Subcutaneous preadipocyte (primary cell): ENCODE measurements around the gene ZMAT2. TPM values are rescaled to one million over a fixed set of nuclear protein-coding genes. Genes with fewer than 3 reads are reported as not detected.

Experiments
- small RNA-seq: library from RNA; depleted of rRNA; stranded (forward); fragments of <200 nt; gene quantifications from one replicate; pipeline ENCODE3, GENCODE V24; 2012
- total RNA-seq: library from RNA; depleted of rRNA; stranded (reverse); fragments of >200 nt; gene quantifications from 2 replicates; pipeline ENCODE4 v1.2.3, GENCODE V29; 2012

The ZMAT2 gene
- 24.2 and 28.7 TPM in 2 replicates for total RNA-seq

GRCh38 chr5:140700177-140701144 lies at the start of gene ZMAT2:
Gene ZMAT2, plus strand, starts transcription at chr5:140700447. Its CDS starts 14 bp downstream, at chr5:140700461.

GRCh38 chr5:140664359-140665119 lies 35.7 kb upstream of the ZMAT2 start, which contains the start of gene WDR55:
Gene WDR55, plus strand, starts transcription at chr5:140664904. Its CDS starts 9 bp downstream, at chr5:140664913.

GRCh38 chr5:140673187-140673976 lies 26.9 kb upstream of the ZMAT2 start, which contains the start of gene DND1:
Gene DND1, minus strand, starts transcription at chr5:140673576. Its CDS starts 34 bp downstream, at chr5:140673542.

GRCh38 chr5:140690941-140691924 lies 9.0 kb upstream of the ZMAT2 start, which contains the start of the genes HARS1 and HARS2:
Gene HARS1, minus strand, starts transcription at chr5:140691370. Its CDS starts 66 bp downstream, at chr5:140691304.
Gene HARS2, plus strand, starts transcription at chr5:140691455. Its CDS starts 194 bp downstream, at chr5:140691649.

Small RNA genes within 50 kb of the gene (small RNA-seq; reads per million reads assigned to genes)
- gene VTRNA1-1, result 24.6 reads per million, percentile 97 among the genes with 10 or more reads in this experiment
- 21.3 reads per million, percentile 97 among the genes with 10 or more reads in this experiment for gene VTRNA1-2
- 2.4 reads per million, percentile 83 among the genes with 10 or more reads in this experiment for gene VTRNA1-3

Other genes starting within 250 kb of the ZMAT2 start
- gene EIF4EBP3, start 152.8 kb upstream of the ZMAT2 start, total RNA-seq, result 0.39 and 2.6 TPM in 2 replicates
- gene SRA1, start 143.0 kb upstream of the ZMAT2 start, total RNA-seq, result 27.6 and 34.8 TPM in 2 replicates
- gene APBB3, start 135.8 kb upstream of the ZMAT2 start, total RNA-seq, result 9.8 and 12.5 TPM in 2 replicates
- gene SLC35A4, start 135.6 kb upstream of the ZMAT2 start, total RNA-seq, result 9.9 and 13.5 TPM in 2 replicates
- gene CD14, start 67.3 kb upstream of the ZMAT2 start, total RNA-seq, result 0.73 and 0.98 TPM in 2 replicates
- gene TMCO6, start 61.0 kb upstream of the ZMAT2 start, total RNA-seq, result 19.8 and 21.7 TPM in 2 replicates
- 30.7 and 38.9 TPM in 2 replicates for gene NDUFA2, start 52.8 kb upstream of the ZMAT2 start, total RNA-seq
- 63.3 and 79.4 TPM in 2 replicates for gene IK, start 52.6 kb upstream of the ZMAT2 start, total RNA-seq
- 36.0 and 44.0 TPM in 2 replicates for gene WDR55, start 35.5 kb upstream of the ZMAT2 start, total RNA-seq
- gene DND1, start 26.9 kb upstream of the ZMAT2 start, total RNA-seq, result under 0.01 and 0.39 TPM in 2 replicates
- gene HARS1, start 9.1 kb upstream of the ZMAT2 start, total RNA-seq, result 50.0 and 54.3 TPM in 2 replicates
- gene HARS2, start 9.0 kb upstream of the ZMAT2 start, total RNA-seq, result 22.4 and 23.1 TPM in 2 replicates
- gene PCDHA1, start 85.7 kb downstream of the ZMAT2 start, total RNA-seq, result under 0.01 TPM in 1 of 2 replicates, not detected in the other
- not detected in 2 replicates for gene PCDHA2, start 94.4 kb downstream of the ZMAT2 start, total RNA-seq
- under 0.01 TPM in 2 replicates for gene PCDHA3, start 100.6 kb downstream of the ZMAT2 start, total RNA-seq
- under 0.01 TPM in 1 of 2 replicates, not detected in the other for gene PCDHA4, start 106.6 kb downstream of the ZMAT2 start, total RNA-seq
- under 0.01 TPM in 1 of 2 replicates, not detected in the other for gene PCDHA5, start 121.2 kb downstream of the ZMAT2 start, total RNA-seq
- under 0.01 and 0.37 TPM in 2 replicates for gene PCDHA6, start 127.5 kb downstream of the ZMAT2 start, total RNA-seq
- gene PCDHA7, start 133.8 kb downstream of the ZMAT2 start, total RNA-seq, result under 0.01 and 0.37 TPM in 2 replicates
- gene PCDHA8, start 140.7 kb downstream of the ZMAT2 start, total RNA-seq, result not detected in 2 replicates
- under 0.01 TPM in 2 replicates for gene PCDHA9, start 147.9 kb downstream of the ZMAT2 start, total RNA-seq
- gene PCDHA10, start 155.4 kb downstream of the ZMAT2 start, total RNA-seq, result under 0.01 TPM in 2 replicates
- under 0.01 TPM in 1 of 2 replicates, not detected in the other for gene PCDHA11, start 168.5 kb downstream of the ZMAT2 start, total RNA-seq
- not detected in 2 replicates for gene PCDHA12, start 174.9 kb downstream of the ZMAT2 start, total RNA-seq
- gene PCDHA13, start 181.7 kb downstream of the ZMAT2 start, total RNA-seq, result not detected in 2 replicates
- gene PCDHAC1, start 225.9 kb downstream of the ZMAT2 start, total RNA-seq, result not detected in 2 replicates